ENCODE measurements around the gene HDAC10.

Gene HDAC10

GRCh38 chr22:50269573-50269969, 18.5 kb upstream of the HDAC10 start:
- DNase-seq = no peak

DNA sequence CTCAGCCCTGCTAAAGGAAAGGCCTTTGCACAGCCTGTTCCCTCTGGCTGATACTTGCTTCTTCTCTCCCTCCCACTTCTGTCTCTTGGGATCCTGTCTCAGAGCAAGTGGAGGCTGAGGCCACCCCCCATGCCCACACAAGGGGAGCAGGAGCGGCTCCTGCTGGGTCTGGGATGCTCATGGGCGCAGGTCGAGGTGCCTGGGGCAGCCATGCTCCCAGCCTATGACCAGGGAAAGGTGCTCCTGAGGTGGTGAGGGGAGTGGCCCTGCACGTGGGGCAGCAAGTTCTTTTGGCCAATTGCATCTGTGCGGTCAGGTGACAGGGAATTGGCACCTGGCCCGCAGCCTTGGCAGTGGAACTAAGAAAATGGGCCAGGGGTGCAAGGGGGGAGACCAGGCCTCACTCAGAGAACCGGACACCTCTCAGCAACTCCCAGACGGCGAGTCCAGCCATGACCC, 17.6 kb upstream of the HDAC10 start:
- peak; percentile 64 for DNase-seq

DNA sequence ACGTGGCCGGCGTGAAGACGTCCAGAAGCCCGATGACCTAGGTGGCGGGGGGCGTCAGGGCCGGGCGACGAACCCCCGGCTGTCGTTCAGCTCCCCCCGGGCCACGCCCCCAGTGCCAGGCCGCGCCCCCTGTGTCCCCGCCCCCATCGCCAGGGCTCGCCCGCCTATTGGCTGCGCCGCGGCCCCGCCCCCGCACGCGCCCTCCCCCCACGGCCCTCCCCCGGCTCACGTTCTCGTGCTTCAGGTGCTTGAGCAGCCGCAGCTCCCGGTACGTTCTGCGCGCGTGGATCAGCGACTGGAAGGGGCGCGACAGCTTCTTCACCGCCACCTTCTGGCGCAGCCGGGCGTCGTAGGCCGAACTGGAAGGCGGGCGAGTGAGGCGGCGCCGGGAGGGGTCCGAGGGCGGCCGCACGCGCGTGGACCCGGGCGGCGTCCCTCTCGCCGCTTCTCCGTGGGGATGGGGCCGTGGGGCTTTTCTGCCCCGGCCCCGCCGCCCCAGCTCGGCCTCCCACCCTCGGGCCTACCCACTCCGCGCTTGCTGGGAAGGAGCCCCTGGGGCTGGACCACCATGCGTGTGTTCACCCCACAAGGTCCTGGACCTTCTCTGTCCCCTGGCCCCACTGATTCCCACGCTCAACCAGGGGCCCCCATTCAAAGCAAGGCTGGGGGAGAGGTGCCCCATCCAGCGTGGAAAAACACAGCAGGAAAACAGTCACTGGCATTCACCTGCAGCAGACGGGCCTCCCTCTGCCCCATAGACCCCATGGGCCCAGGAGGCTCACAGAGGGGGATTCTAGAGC, 16.7 kb upstream of the HDAC10 start:
- no peak for DNase-seq

- no peak for DNase-seq
Measured at GRCh38 chr22:50266994-50267393, 15.9 kb upstream of the HDAC10 start.

DNA sequence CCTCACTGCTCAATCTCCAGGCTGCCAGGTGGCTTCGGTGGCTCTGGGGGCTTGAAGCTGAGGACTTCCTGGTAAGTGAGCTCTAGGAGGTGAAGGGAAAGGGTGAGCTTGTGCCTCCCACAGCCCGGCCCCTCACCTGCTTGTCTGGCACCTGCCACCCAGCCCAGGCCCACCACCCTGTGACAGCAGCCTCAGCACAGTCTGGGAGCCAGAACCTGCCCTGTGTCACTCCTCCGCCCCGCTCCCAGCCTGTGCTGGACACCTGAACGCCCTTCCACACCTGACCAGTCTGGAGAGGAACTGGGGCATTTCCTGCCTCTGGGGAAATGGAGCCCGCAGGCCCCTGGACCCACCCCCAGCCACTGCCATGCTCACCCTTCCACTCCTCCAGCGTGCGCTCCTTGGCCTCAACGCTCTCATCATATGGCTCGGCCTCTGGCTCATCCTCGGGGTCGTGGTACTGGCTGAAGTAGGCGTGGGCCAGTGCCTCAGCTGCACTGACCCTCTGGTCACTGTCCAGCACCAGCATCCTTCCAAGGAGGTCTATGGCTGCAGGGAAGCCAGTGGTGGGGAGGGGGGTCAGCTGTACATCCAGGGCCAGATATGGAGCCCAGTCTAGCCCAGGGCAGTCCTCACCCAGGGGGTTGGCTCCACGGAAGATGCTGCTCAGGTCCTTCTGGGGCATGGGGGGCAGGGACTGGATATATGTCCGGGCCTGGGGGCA, 14.0 kb upstream of the HDAC10 start:
- no peak for DNase-seq

- DNase-seq = no peak
Measured at GRCh38 chr22:50264104-50264745, 13.2 kb upstream of the HDAC10 start.

GRCh38 chr22:50262973-50263617, 12.0 kb upstream of the HDAC10 start:
- no peak for DNase-seq

GRCh38 chr22:50262460-50262911, 11.4 kb upstream of the HDAC10 start:
- no peak for DNase-seq

- DNase-seq = no peak
Measured at GRCh38 chr22:50261615-50262459, 10.8 kb upstream of the HDAC10 start, which contains the start of gene MAPK12. MAPK12 (minus strand) TSS chr22:50261683; CDS start chr22:50261509, 174 bp downstream.

GRCh38 chr22:50260801-50261614, 9.9 kb upstream of the HDAC10 start:
- DNase-seq = peak; percentile 21

DNA sequence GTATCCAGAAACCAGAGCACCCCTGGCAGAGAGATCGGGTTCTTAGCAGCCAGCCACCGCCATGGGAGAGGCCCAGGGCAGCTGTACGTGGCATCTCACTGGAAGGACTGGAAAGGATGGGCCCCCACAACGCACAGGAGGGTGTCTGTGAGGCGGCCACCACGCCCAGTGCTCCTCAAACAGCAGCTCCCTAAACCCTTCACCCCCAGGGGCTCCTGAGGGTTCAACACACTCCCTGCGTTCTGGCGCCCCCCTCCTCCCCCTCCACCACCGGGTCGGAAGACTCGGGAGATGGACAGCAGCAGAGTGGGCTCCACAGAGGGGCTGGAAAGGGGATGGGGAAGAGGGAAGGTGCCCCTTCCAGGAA, 9.4 kb upstream of the HDAC10 start:
- no peak for DNase-seq

GRCh38 chr22:50259302-50259701, 8.2 kb upstream of the HDAC10 start:
- no peak for DNase-seq

- DNase-seq = no peak
Measured at GRCh38 chr22:50258361-50259292, 7.6 kb upstream of the HDAC10 start.

DNA sequence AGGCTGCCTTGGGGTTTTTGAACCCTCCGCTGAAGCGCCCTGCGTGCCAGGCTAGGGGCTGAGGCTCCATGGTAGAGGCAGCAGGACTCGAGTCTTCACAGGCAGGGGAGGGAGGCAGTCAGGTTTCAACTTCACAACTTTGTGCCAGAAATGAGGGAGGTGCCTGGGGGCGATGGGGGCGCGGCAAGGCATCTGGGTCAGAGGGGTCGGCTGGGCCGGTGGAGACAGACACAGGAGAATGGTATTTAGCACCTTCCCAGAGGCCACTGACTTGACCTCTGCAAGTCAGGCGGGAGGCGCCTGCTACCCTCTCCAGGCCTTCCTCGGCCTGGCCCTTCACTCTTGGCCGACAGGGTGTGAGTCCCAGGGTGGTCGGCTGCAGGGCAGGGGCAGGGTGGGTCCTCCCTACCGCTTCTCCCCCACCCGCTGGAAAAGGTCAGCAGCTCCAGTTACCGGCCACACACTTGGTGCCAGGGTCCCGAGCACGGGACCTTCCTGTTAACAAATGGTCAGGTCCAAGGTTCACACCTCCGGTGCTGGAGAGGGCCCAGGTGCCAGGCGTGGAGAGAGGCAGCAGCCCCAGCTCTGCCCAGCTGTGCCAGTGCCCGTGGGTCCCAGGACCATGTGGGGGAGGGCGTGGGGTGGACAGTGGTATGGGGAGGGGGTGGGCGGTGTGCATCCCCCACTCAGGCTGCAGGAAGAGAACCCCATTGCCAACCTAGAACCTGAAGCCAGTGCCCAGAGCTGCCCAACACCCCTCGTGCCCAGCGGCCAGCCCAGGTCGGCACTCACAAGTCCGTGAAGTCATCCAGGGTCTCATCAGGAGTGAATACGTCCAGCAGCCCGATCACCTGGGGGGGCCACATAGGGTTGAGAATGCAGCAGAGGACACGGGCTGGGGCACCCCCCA, 6.6 kb upstream of the HDAC10 start:
- DNase-seq = no peak

GRCh38 chr22:50257041-50257440, 6.0 kb upstream of the HDAC10 start:
- DNase-seq = no peak

GRCh38 chr22:50256258-50256862, 5.3 kb upstream of the HDAC10 start:
- DNase-seq = no peak

GRCh38 chr22:50255607-50256006, 4.5 kb upstream of the HDAC10 start:
- DNase-seq = no peak

- DNase-seq = no peak
Measured at GRCh38 chr22:50255099-50255498, 4.0 kb upstream of the HDAC10 start.

DNA sequence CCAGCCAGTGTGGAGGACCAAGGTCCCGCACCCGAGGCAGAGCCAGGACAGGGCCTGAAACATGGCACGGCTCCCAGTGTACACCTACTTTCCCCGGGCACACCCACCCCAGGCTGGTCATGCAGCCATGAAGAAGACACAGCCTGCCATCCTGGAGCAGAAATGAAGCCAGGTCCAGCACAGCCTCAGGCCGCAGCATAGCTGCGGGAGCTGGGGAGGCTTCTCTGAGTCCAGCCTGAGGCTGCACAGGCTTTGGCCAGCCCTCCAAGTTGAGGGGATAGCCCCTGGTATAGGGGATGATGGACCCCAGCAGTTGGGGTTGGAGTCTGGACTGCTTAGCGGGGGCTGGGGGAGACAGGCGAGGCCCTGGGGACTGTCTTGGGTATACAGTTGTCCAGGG, 2.9 kb upstream of the HDAC10 start:
- DNase-seq = no peak
